Cardiac fibroblast (primary cell): ENCODE measurements around the gene JUND.

Source experiments
- DNase-seq, 2 donors: peaks; one replicate each; pipeline versions ENCODE4 v3.0.0 to v3.0.0-alpha.2; 2010; ENCODE audit warnings: low read depth in 2 of 2
- H3K4me3 ChIP-seq, 2 donors: replicated peaks in 1 of 2; 1 replicate in 1 of 2; 2 replicates in 1 of 2; pipeline ENCODE4 v1.5.1; 2011; ENCODE audit warnings: low read depth in 2 of 2, low read length in 2 of 2, mild to moderate bottlenecking in 2 of 2, moderate library complexity in 1 of 2
- CTCF ChIP-seq: IDR thresholded peaks from one replicate; pipeline ENCODE4 v1.5.1; 2011; ENCODE audit warnings: low read depth, mild to moderate bottlenecking, low read length, inconsistent platforms

JUND gene

DNA sequence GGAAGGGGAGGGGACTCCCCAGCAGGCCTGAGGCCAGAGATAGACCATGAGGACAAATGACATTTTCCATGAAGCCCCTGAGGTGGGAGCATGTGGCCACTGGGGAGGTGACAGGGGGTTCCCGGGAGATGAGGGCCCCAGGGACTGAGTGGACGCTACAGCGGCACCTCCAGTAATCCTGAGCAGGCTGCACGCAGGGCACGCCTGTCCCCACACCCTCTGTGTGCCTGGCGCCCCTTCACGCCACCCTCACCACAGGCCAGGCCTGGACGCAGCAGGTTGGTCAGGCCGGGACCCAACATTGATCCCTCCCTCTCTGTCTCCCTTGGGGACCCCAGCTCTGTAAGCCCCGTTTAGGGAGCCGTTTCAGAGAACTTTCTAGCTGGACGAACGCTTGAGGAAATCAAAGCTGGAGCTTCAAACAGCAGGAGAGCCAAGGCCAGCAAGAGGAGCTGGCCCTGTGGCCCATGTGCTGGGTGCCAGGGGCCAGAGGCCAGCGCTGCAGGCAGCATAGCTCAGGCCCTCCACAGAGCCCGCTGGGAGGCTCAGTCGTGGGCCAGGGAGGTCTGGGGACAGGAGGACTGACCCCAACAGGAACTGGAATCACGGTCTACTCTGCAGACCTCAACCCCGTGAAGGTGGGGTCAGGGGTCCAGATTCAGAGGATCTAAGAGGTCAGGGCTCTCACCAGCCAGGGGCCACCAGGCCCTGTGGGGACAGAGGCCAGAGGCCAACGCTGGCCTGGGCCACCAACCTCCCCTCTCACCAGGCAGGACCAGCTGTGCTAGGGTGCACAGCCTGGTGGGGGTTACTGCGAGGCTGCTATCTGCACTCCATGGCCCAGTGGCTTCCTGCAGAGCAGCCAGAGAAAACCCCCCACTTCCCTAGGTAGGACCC lies 26.9 kb upstream of the JUND start:
- no peak for DNase-seq
- TF ChIP-seq CTCF = no peak
- H3K4me3 ChIP-seq = no peak overlapping the region

GRCh38 chr19:18307271-18307681 lies 25.9 kb upstream of the JUND start:
- no peak for TF ChIP-seq CTCF
- DNase-seq = no peak
- H3K4me3 ChIP-seq = no peak overlapping the region

DNA sequence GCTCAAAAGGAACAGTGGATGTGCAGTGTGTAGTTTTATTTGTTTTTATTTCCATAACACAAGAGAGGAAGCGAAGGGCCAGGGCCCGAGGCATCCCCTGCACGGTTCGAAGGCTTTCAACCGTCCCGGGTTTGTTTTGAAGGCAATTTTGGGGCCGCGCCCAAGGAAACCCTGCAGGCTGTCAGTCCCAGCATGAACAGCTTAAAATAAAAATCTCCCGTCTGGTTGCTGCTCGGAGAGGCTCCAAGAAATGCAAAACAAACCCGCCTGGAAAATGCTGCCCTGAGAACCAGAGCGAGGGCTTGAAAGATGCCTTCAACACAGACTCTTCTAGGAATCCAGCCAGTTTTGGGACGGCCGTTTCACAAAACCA lies 25.5 kb upstream of the JUND start:
- H3K4me3 ChIP-seq = no peak overlapping the region
- TF ChIP-seq CTCF = no peak
- DNase-seq = no peak

DNA sequence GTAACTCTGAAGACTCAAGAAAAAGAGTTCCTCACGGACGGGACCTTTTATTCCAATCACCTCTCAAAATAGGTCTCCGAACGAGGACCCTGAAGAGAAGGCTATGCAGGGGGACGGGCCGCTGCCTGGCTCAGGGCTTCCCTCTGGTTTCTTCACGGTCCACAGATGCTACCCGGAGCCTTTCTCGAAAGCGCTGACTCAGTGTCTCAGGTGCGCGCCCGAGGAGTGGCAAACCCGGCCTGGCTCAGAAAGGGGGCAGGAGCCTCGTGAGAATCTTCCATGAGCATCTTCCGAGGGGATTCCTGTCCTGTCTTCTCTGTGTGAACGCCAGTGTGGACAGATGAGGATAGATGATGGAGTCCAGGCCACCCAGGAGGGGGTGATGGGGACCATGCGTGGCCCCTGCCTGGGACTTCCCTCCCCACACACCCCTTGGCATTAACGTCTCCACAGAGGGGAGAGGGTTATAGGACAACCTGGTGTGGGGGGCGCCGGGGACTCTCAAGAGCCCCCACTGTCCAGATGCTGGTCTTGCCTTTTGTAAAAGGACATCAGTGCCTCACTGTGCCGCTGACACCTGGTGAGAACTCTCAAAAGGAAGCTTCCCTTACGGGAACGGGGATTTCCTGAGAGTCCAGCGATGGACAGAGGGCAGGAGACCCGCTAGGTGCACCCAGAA lies 24.9 kb upstream of the JUND start:
- no peak for DNase-seq
- no peak overlapping the region for H3K4me3 ChIP-seq
- TF ChIP-seq CTCF = no peak

GRCh38 chr19:18304458-18305310 lies 23.3 kb upstream of the JUND start:
- TF ChIP-seq CTCF = no peak
- DNase-seq = peak; percentile 75 to 87
- peak overlapping the region; percentile 25 to 33 for H3K4me3 ChIP-seq

- H3K4me3 ChIP-seq = no peak overlapping the region
- TF ChIP-seq CTCF = no peak
- no peak for DNase-seq
These were observed 22.7 kb upstream of the JUND start for GRCh38 chr19:18304208-18304457.
